Osteocyte (in vitro differentiated cells): ENCODE data around the gene HIGD1A. TPM values are rescaled to one million over a fixed set of nuclear protein-coding genes. Genes with fewer than 3 reads are reported as not detected.

ENCODE experiments used
- DNase-seq: peaks from one replicate; pipeline ENCODE4 v3.0.0; 2021; ENCODE audit warnings: mixed read lengths; ENCODE audit not compliant: unreplicated experiment; ENCODE audit errors: extremely low spot score
- H3K27ac Mint-ChIP-seq: one replicate; pipeline ENCODE4 v1.8.0; 2021; ENCODE audit warnings: mild to moderate bottlenecking, mixed read lengths; ENCODE audit not compliant: unreplicated experiment
- H3K27me3 Mint-ChIP-seq: one replicate; pipeline ENCODE4 v1.8.0; 2021; ENCODE audit warnings: mixed read lengths; ENCODE audit not compliant: unreplicated experiment
- H3K36me3 Mint-ChIP-seq: one replicate; pipeline ENCODE4 v1.8.0; 2021; ENCODE audit warnings: mixed read lengths; ENCODE audit not compliant: unreplicated experiment
- H3K4me1 Mint-ChIP-seq: one replicate; pipeline ENCODE4 v1.8.0; 2021; ENCODE audit warnings: mixed read lengths; ENCODE audit not compliant: unreplicated experiment
- H3K4me3 Mint-ChIP-seq: one replicate; pipeline ENCODE4 v1.8.0; 2021; ENCODE audit warnings: mild to moderate bottlenecking, moderate library complexity, mixed read lengths; ENCODE audit not compliant: unreplicated experiment
- H3K9me3 Mint-ChIP-seq: one replicate; pipeline ENCODE4 v1.8.0; 2021; ENCODE audit warnings: mixed read lengths; ENCODE audit not compliant: unreplicated experiment
- CTCF ChIP-seq: fragments of 200-600 bp; sonication (generic); IDR thresholded peaks from 2 replicates; pipeline ENCODE4 v1.5.0; 2021; ENCODE audit warnings: antibody characterized with exemption, mild to moderate bottlenecking, moderate library complexity
- total RNA-seq: library from RNA; stranded (reverse); gene quantifications from 2 replicates; pipeline ENCODE4 v1.2.1, GENCODE V29; 2021

HIGD1A gene
- total RNA-seq, 1 donor from 2014 or later: 63.8 TPM

- no peak overlapping the region for H3K27ac Mint-ChIP-seq
- H3K9me3 Mint-ChIP-seq: no peaks in the 10 kb centered on the region
Observed at GRCh38 chr3:42850263-42850662, 46.0 kb upstream of the HIGD1A start.

GRCh38 chr3:42849017-42849416, 44.7 kb upstream of the HIGD1A start:
- Mint-ChIP-seq H3K36me3 (no peaks in the 10 kb centered on the region), H3K9me3 (no peaks in the 10 kb centered on the region), H3K4me1 (peaks cover 2% of the 10 kb centered on the region), H3K4me3 (no peak overlapping the region), H3K27ac (no peak overlapping the region), H3K27me3 (peaks cover 22% of the 10 kb centered on the region)
- DNase-seq: peak; percentile 42
- TF ChIP-seq CTCF: no peak

More at GRCh38 chr3:42850263-42850662, 46.0 kb upstream of the HIGD1A start:
- Mint-ChIP-seq H3K4me3 (no peak overlapping the region), H3K36me3 (no peaks in the 10 kb centered on the region), H3K4me1 (peaks cover 1% of the 10 kb centered on the region), H3K27me3 (peaks cover 22% of the 10 kb centered on the region)
- TF ChIP-seq CTCF: no peak
- DNase-seq: peak; percentile 34

GRCh38 chr3:42847731-42848130, 43.4 kb upstream of the HIGD1A start:
- TF ChIP-seq CTCF: no peak
- no peaks in the 10 kb centered on the region for H3K9me3 Mint-ChIP-seq
- DNase-seq: peak; percentile 69
- no peaks in the 10 kb centered on the region for H3K36me3 Mint-ChIP-seq
- peaks cover 5% of the 10 kb centered on the region for H3K4me1 Mint-ChIP-seq
- no peak overlapping the region for H3K27ac Mint-ChIP-seq
- H3K4me3 Mint-ChIP-seq: no peak overlapping the region
- peaks cover 18% of the 10 kb centered on the region for H3K27me3 Mint-ChIP-seq

- no peaks in the 10 kb centered on the region for H3K9me3 Mint-ChIP-seq
- H3K36me3 Mint-ChIP-seq: no peaks in the 10 kb centered on the region
- peaks cover 20% of the 10 kb centered on the region for H3K27me3 Mint-ChIP-seq
- no peak overlapping the region for H3K4me3 Mint-ChIP-seq
- no peak overlapping the region for H3K27ac Mint-ChIP-seq
- H3K4me1 Mint-ChIP-seq: peaks cover 5% of the 10 kb centered on the region
- no peak for TF ChIP-seq CTCF
- peak; percentile 64 for DNase-seq
Observed at GRCh38 chr3:42846685-42847522, 42.6 kb upstream of the HIGD1A start.

GRCh38 chr3:42844815-42845214, 40.5 kb upstream of the HIGD1A start:
- DNase-seq: peak; percentile 65
- Mint-ChIP-seq H3K36me3 (no peaks in the 10 kb centered on the region), H3K27ac (no peak overlapping the region)

More at GRCh38 chr3:42844815-42845214, 40.5 kb upstream of the HIGD1A start:
- H3K9me3 Mint-ChIP-seq: no peaks in the 10 kb centered on the region
- peaks cover 5% of the 10 kb centered on the region for H3K4me1 Mint-ChIP-seq
- H3K27me3 Mint-ChIP-seq: peaks cover 21% of the 10 kb centered on the region
- no peak overlapping the region for H3K4me3 Mint-ChIP-seq
- no peak for TF ChIP-seq CTCF
